SK-N-SH (cell line): Measurements from ENCODE around the gene RBCK1. TPM values are rescaled to one million over a fixed set of nuclear protein-coding genes. Genes with fewer than 3 reads are reported as not detected.

Source experiments
- CTCF ChIA-PET: fragments of 300-600, 350-600 bp; formaldehyde crosslinking; extraction: SDS; loops from one replicate; lab custom pipeline; 2021; lab: Yijun Ruan, JAX
- POLR2A ChIA-PET: fragments of 350-600 bp; sonication (Branson Sonifier 250); formaldehyde crosslinking; extraction: SDS; loops from one replicate; lab custom pipeline; 2020; ENCODE audit warnings: antibody characterized with exemption, inconsistent platforms; lab: Yijun Ruan, JAX
- DNase-seq: peaks from one replicate; pipeline ENCODE4 v3.0.0; 2012
- H2AFZ ChIP-seq: fragments of 200-600 bp; sonication (generic); 2 replicates; pipeline ENCODE4 v1.8.1; 2016; ENCODE audit warnings: antibody characterized with exemption, mild to moderate bottlenecking, low read depth
- H3F3A ChIP-seq: fragments of 200-600 bp; sonication (generic); replicated peaks from 2 replicates; pipeline ENCODE3; 2016; ENCODE audit warnings: antibody characterized with exemption, mild to moderate bottlenecking; ENCODE audit not compliant: insufficient read depth
- H3K27ac ChIP-seq, 2 experiments: fragments of 200-500 bp in 1 of 2; fragments of 200-600 bp in 1 of 2; sonication (Bioruptor generic) in 1 of 2; sonication (generic), shearing (Covaris generic) in 1 of 2; 2 replicates each; pipeline versions ENCODE4 v1.5.1 to v1.6.1; 2014 to 2016; ENCODE audit warnings: low read depth in 2 of 2, inconsistent platforms in 1 of 2, low read length in 1 of 2, mild to moderate bottlenecking in 1 of 2, mixed read lengths in 1 of 2
- H3K27me3 ChIP-seq: fragments of 200-600 bp; sonication (generic), shearing (Covaris generic); 2 replicates; pipeline ENCODE4 v1.6.1; 2016; ENCODE audit warnings: mixed run types; ENCODE audit not compliant: insufficient read depth
- H3K36me3 ChIP-seq, 2 experiments: fragments of 200-500 bp in 1 of 2; fragments of 200-600 bp in 1 of 2; sonication (Bioruptor generic) in 1 of 2; sonication (generic) in 1 of 2; replicated peaks in 1 of 2; 2 replicates each; pipeline versions ENCODE3 to v1.5.1; 2014 to 2016; ENCODE audit warnings: low read length in 1 of 2, mild to moderate bottlenecking in 1 of 2; ENCODE audit not compliant: insufficient read depth in 2 of 2, control insufficient read depth in 1 of 2
- H3K4me1 ChIP-seq, 2 experiments: fragments of 200-500 bp in 1 of 2; fragments of 200-600 bp in 1 of 2; sonication (Bioruptor generic) in 1 of 2; sonication (generic), shearing (Covaris generic) in 1 of 2; 2 replicates each; pipeline versions ENCODE4 v1.5.1 to v1.6.1; 2014 to 2016; ENCODE audit warnings: low read depth in 1 of 2, low read length in 1 of 2, mixed run types in 1 of 2; ENCODE audit not compliant: insufficient read depth in 2 of 2, control insufficient read depth in 1 of 2
- H3K4me2 ChIP-seq: fragments of 200-600 bp; sonication (generic), shearing (Covaris generic); 2 replicates; pipeline ENCODE4 v1.6.1; 2017; ENCODE audit warnings: mixed run types
- H3K4me3 ChIP-seq, 2 experiments: fragments of 200-500 bp in 1 of 2; fragments of 200-600 bp in 1 of 2; sonication (Bioruptor generic) in 1 of 2; sonication (generic), shearing (Covaris generic) in 1 of 2; 2 replicates each; pipeline versions ENCODE4 v1.5.1 to v1.8.1; 2014 to 2016; ENCODE audit warnings: low read depth in 2 of 2, inconsistent platforms in 1 of 2, low read length in 1 of 2, mild to moderate bottlenecking in 1 of 2, mixed read lengths in 1 of 2, moderate library complexity in 1 of 2
- H3K79me2 ChIP-seq: fragments of 200-600 bp; sonication (generic); 2 replicates; pipeline ENCODE4 v1.8.1; 2017; ENCODE audit warnings: mild to moderate bottlenecking; ENCODE audit not compliant: insufficient read depth
- H3K9ac ChIP-seq: fragments of 200-600 bp; sonication (generic); 2 replicates; pipeline ENCODE4 v1.6.1; 2017; ENCODE audit warnings: mixed run types
- H3K9me2 ChIP-seq: fragments of 200-600 bp; sonication (generic); 2 replicates; pipeline ENCODE4 v1.6.1; 2017; ENCODE audit warnings: mixed run types
- H3K9me3 ChIP-seq: fragments of 200-600 bp; sonication (generic); 2 replicates; pipeline ENCODE4 v1.6.1; 2017; ENCODE audit warnings: mixed run types, mild to moderate bottlenecking, moderate library complexity
- H4K20me1 ChIP-seq: fragments of 200-600 bp; sonication (generic); 2 replicates; pipeline ENCODE4 v1.6.1; 2017; ENCODE audit warnings: mild to moderate bottlenecking, mixed run types; ENCODE audit not compliant: insufficient read depth
- CTCF ChIP-seq: fragments of 200-600 bp; sonication (generic); IDR thresholded peaks from 2 replicates; pipeline ENCODE4 v1.6.1; 2017; ENCODE audit warnings: antibody characterized with exemption, mild to moderate bottlenecking, moderate library complexity
- EP300 ChIP-seq, 2 experiments: IDR thresholded peaks; 2 replicates each; pipeline versions ENCODE4 v1.4.0 to v1.6.1; 2012; ENCODE audit warnings: borderline replicate concordance in 1 of 2, low read depth in 1 of 2, low read length in 1 of 2
- EZH2phosphoT487 ChIP-seq: fragments of 200-600 bp; sonication (generic); IDR thresholded peaks from 2 replicates; pipeline ENCODE4 v1.6.1; 2017; ENCODE audit warnings: low read depth, mixed run types, mild to moderate bottlenecking, antibody characterized with exemption, moderate library complexity, borderline replicate concordance
- FOXJ3 ChIP-seq: sonication (generic); formaldehyde crosslinking; IDR thresholded peaks from 2 replicates; pipeline ENCODE4 v1.5.1; 2020; ENCODE audit warnings: mild to moderate bottlenecking, missing genetic modification reagents
- IRF3 ChIP-seq: fragments of 150-350 bp; IDR thresholded peaks from 2 replicates; pipeline ENCODE4 v1.6.1; 2016; ENCODE audit warnings: mild to moderate bottlenecking, low read depth, low read length
- MEF2A ChIP-seq: IDR thresholded peaks from 2 replicates; pipeline ENCODE4 v1.4.0; 2012; ENCODE audit warnings: low read depth, borderline replicate concordance
- NRF1 ChIP-seq: IDR thresholded peaks from 2 replicates; pipeline ENCODE4 v1.6.1; 2012; ENCODE audit warnings: low read depth, mild to moderate bottlenecking, low read length
- POLR2AphosphoS5 ChIP-seq: IDR thresholded peaks from 2 replicates; pipeline ENCODE4 v1.6.1; 2012; ENCODE audit warnings: low read depth, low read length
- RFX5 ChIP-seq: IDR thresholded peaks from 2 replicates; pipeline ENCODE4 v1.6.1; 2012; ENCODE audit warnings: mild to moderate bottlenecking, improper control_type of control experiment, low read length
- RXRA ChIP-seq: IDR thresholded peaks from 2 replicates; pipeline ENCODE4 v1.4.0; 2012; ENCODE audit warnings: low read depth, mild to moderate bottlenecking, borderline replicate concordance
- TEAD4 ChIP-seq: IDR thresholded peaks from 2 replicates; pipeline ENCODE4 v1.4.0; 2012; ENCODE audit warnings: mild to moderate bottlenecking, borderline replicate concordance; ENCODE audit not compliant: insufficient read depth
- USF2 ChIP-seq: fragments of 150-350 bp; IDR thresholded peaks from 2 replicates; pipeline ENCODE4 v1.6.1; 2017; ENCODE audit warnings: antibody characterized with exemption, low read length, low read depth, borderline replicate concordance
- WGBS: methylation state at CpG from one replicate; pipeline ENCODE4 v1.1.6; 2017; ENCODE audit warnings: low lambda C conversion rate; 5-methylcytosine and 5-hydroxymethylcytosine counted together
- polyA plus RNA-seq, 3 experiments: library from polyadenylated mRNA; depleted of rRNA; stranded (reverse); fragments of >200 nt; gene quantifications; 2 replicates each; pipeline ENCODE4 v1.2.3, GENCODE V29; 2012

Gene RBCK1
- polyA plus RNA-seq, 1 of the 3 experiments (the other 2 are of a cell fraction) = 105 TPM

GRCh38 chr20:430091-430999 is 22.2 kb downstream of the RBCK1 start:
- 94% methylated on average over 17 of the region's 21 CpGs for WGBS
- Histone ChIP-seq H3K79me2 (no peaks in the 10 kb centered on the region), H3K4me3 (no peak overlapping the region), H3K36me3 (peaks cover 21 to 59% of the 10 kb centered on the region in 2 experiments), H3K4me2 (no peak overlapping the region), H3K9me3 (no peaks in the 10 kb centered on the region)
- CTCF ChIA-PET = interaction anchor here (1.0 to 6.8 kb wide), 16 partner anchors 7 to 319 kb away, joined by 3 to 94 read pairs (median 11); partner anchors contain the start of gene TRIB3
- TF ChIP-seq RXRA = no peak
- TF ChIP-seq IRF3 = no peak
- no peak for TF ChIP-seq USF2
- no peak for TF ChIP-seq NRF1
- no peak for TF ChIP-seq CTCF
- TF ChIP-seq FOXJ3 = no peak
- TF ChIP-seq EP300 (IDR thresholded peaks at IDR 0.05; ENCODE audit: borderline replicate concordance in 1 of 2, low read depth in 1 of 2, low read length in 1 of 2) = no peak
- no peak for TF ChIP-seq MEF2A
- TF ChIP-seq EZH2phosphoT487 = no peak
- TF ChIP-seq POLR2AphosphoS5 = no peak
- TF ChIP-seq RFX5 = no peak
- no peak for TF ChIP-seq TEAD4
- TF ChIP-seq, all 33 proteins: peak for 0
- no peak overlapping the region for H2AFZ ChIP-seq
- no peaks in the 10 kb centered on the region for H3K9me2 ChIP-seq
- no peak overlapping the region; a peak in 1 of 4 replicates for H3K27ac ChIP-seq
- peaks cover 0 to 5% of the 10 kb centered on the region in 2 experiments; a peak in 1 of 4 replicates for H3K4me1 ChIP-seq
- DNase-seq = no peak
- peaks cover 12% of the 10 kb centered on the region for H3F3A ChIP-seq
- H3K9ac ChIP-seq = no peak overlapping the region
- no peaks in the 10 kb centered on the region for H3K27me3 ChIP-seq
- POLR2A ChIA-PET = no interaction called here
- peaks cover 3% of the 10 kb centered on the region; the same call in 1 of the 2 replicates for H4K20me1 ChIP-seq
